Kasumi-1 (cell line): ENCODE data around the gene PYGB.

ENCODE experiments used
- DNase-seq, 2 experiments: peaks; one replicate each; lab custom pipeline; 2025; lab: John Stamatoyannopoulos, UW

The PYGB gene

DNA sequence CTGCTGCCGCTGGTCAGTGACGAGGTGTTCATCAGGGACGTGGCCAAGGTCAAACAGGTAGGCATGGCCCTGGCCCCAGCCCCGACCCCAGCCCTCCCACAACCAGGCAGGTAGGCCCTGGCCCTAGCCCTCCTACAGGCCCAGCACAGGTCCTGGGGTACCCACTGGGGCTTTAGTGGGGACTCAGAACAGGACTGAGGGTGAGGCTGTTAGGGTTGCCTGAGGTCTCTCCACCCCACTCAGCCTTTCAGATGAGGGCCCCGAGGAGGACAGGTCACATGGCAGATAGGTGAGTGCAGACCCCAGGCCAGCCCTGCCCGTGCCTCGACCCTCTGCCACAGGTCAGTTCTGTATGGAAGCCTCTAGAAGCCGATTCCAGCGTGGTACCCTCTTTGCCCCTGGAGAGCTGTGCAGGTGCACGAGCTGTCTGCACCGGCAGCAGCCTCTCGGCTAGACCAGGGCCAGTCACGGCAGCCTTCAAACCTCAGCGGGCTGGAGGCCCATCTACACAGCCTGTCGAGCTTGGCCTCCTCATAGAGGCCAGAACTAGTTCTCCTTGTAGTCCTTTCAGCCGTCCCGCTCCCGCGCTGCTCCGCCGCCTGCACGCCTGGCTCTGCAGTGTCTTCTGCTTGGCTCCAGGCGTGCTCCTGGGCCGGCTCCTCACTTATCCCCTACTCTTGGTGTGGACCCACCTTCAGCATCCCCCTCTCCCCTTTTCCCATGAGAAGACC is 35.5 kb downstream of the PYGB start:
- DNase-seq, result no peak

DNA sequence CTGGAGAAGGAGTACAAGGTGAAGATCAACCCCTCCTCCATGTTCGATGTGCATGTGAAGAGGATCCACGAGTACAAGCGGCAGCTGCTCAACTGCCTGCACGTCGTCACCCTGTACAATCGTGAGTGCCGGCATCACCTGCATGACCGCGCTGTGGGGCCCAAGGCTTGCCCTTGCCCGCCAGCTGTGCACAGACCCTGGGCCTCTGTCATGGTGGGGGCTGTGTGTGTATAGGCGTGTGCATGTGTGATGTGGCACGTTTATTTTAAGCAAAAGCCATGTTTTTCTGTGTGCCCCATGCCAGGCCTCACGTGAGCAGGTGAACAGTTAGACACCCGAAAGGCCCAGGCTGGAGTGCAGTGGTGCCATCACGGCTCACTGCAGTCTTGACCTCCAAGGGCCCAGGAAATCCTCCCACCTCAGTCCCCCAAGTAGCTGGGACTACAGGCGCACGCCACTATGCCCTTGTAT is 36.3 kb downstream of the PYGB start:
- no peak for DNase-seq

DNA sequence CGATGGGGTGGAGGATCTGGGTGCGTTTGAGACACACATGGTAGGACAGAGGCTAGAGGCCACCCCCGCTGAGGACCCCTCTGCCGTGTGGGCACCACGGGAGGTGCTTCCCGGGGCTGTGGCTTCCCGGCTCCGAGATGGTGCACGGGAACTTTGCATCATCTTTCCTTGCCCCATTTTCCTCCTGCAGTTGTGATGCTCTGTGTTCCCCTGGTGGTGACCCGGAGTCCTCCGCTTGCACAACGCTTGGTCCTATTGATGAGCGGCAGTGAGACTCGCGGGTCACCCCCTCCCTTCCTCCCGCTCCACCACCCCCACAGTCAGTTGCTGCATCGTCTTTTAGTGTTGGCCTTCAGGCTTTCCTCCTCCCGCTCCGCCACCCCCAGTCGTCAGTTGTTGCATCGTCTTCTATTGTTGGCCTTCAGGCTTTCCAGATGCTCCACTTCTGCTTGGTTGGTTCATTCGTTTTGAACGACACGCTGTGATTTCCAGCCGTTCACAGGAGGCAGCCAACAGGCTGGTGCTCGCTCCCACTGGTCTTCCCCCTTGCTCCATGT is 37.3 kb downstream of the PYGB start:
- no peak for DNase-seq

DNA sequence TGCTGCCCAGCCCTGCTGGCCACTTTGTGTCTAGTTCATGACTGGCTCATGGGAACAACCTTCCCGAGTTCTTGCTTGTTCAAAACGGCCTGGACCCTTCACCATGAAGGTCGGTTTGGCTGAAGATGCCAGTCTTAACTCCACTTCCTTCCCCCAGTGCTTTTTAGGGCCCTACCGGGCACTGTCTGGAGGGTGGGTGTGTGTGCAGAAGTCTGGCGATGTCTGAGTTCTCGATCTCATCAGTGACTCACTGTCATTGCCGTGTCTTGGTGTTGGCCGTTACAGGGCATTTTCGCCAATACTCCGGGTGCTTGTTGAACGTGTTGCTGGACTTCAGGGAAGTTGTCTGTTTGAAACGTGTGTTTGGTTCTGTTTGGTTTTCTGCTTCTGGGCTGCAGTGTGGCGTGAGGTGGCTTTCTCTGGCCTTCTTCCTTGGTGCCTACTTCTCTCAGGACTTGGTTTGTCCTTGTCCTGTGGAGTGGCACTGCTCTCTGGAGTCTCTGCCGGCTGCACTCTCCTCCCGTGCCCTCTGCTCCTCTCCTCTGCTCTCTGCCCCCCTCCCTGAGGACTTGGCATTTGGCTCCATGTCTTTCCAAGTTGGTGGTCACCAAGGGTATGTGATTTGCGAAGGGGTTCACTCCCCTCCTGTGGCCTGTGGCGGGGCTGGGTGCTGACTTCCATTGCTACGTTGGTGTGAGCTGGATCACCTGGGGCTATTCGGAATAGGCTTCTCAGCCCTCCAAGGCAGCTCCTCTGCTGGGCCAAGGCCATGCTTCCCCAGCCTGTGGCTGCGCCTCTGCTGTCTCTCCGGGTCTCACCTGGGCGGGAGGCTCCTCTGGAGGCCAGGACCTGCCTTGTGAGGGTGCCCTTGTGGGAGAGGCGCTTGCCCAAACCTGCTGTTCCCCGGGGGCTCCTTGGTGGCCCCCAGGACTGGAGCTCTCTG is 38.2 kb downstream of the PYGB start:
- no peak for DNase-seq

DNA sequence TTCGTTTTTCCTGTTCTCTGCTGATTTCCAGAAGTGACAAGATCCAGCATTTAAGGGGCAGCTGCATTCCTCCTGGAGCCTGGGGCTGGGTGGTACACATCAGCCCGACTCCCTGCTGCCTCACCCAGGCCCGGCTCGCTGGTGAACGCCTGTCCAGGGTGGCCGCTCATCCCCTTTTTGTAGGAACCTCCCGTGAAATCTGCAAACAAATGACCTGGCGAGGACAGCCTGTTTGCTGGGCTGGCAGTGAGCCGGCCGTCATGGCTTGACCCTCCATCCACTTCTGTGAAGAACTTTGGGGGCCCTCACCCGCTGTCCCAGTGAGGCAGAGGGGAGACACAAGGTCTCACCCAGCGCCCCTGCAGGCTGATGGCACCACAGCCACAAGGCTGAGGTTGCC is 39.0 kb downstream of the PYGB start:
- DNase-seq, result no peak

DNA sequence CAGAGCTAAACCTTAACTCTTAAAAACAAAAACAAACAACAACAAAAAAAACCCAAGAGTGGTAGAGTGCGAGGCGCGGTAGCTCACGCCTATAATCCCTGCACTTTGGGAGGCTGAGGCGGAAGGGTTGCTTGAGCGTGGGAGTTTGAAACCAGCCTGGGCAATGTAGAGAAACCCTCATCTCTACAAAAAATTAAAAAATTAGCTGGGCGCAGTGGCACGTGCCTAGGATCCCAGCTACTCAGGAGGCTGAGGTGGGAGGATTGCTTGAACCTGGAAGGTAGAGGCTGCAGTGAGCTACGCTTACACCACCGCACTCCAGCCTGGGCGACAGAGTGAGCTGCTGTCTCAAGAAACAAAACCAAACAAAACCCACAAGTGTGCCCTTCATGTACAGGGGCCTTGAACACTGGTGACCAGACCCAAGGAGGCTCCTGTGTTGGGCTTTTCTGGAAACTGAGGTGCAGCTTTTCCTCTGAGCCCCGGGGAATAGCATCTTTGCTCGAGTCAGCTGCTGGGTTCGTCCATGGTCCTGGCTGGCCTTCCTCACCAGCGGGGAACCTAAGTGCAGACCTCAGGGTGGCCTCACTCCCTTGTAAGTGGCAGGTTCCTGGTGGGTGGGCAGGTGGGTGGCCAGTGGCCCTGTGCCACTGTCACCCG is 39.9 kb downstream of the PYGB start:
- DNase-seq, result no peak

DNA sequence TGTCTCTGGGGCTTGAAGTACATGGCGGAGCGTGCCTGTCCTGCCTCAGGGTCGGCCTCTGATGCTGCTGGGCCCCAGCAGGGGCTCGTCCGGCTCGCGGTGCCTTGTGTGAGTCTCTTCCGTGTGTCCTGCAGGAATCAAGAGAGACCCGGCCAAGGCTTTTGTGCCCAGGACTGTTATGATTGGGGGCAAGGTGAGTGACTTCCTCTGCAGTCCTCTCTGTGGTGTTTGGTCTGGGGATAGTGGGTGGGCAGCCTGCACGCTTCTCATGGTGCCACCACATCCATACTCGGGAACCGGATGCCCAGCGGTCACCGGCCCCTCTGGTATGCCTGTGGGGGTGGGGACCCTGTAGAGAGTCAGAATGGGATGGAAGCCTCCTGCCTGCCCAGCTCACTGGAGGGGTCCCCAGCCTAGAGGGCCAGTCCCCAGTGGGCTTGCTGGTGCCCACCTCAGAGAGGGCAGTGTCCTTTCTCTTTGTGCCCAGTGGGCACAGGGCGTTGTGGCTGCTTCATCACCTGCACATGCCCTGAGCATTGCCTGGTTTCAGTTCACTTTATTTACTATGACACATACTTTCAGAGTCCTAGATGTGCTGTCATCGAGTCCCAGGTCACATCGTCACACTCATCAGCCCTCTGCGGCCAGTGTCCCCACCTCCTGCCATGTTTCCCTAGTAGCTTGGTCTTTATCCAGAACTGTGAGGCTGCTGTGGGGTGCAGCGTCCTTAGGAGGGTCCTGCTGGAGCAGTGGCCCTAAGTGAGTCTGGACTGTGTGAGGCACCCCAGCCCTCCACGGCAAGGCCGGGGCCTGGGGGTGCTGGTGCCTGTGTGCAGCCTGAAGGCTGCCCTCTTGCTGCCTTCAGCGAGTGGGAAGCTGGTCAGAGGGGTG is 40.7 kb downstream of the PYGB start:
- no peak for DNase-seq

DNA sequence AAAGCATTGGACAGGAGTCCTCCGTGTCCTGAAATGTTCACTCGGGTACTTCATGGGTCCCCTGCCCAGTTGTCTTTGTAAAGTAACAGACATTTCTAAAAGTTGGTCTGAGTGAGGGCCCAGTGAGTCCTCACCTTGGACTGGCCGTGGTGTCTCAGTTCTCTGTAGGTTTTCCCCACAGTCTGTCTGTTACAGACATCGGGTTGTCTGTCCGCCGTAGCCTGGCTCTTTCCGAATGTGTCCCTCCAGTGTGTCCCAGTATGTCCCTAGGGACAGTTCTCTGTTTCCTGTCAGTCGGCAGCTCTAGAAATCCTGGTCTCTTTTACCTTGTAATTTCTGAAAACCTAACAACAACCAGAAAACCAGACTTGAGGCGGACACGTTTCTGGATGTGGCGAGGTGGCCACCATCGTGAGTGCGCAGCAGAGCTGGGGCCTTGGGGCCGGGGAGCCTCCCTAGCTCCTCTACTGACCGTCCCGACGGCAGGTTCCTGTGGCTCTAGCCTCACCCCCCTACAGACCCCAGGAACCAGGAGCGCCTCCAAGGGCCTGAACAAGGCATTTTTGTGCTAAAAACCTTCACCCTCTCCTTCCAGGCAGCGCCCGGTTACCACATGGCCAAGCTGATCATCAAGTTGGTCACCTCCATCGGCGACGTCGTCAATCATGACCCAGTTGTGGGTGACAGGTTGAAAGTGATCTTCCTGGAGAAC is 42.2 kb downstream of the PYGB start:
- DNase-seq, result no peak

DNA sequence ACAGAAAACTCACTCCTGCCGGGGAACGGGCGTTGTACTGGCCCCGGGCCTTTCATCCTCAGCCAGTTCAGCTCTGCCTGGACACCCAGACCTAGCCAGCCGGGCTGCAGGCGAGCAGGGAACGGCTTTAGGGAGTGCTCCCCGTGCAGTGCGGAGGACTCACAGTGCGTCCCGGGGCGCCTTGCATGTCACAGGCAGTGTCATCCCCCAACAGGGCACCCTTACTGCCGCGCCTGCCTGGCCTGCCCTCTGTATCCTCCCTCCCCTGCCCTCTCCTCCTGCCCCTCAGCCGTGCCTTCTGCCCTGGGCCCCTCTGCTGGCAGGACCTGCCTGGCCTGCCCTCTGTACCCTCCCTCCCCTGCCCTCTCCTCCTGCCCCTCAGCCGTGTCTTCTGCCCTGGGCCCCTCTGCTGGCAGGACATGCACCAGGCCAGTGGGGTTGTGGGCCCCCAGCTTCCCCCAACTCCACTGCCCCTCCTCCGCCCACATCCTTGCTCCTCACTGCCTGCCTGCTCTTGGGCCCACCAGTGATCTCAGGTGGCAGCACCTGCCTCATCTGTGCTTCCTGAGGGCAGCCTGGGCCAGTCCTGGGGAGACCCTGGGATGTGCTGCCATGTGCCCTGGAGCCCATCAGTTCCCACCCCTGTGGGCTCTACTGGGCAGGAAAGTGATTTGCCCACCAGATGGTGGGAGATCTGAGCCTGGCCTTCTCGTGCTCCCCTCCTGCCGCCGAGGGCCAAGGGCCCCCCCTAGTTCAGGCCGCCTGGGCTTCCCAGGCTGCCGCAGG is 43.0 kb downstream of the PYGB start:
- no peak for DNase-seq

DNA sequence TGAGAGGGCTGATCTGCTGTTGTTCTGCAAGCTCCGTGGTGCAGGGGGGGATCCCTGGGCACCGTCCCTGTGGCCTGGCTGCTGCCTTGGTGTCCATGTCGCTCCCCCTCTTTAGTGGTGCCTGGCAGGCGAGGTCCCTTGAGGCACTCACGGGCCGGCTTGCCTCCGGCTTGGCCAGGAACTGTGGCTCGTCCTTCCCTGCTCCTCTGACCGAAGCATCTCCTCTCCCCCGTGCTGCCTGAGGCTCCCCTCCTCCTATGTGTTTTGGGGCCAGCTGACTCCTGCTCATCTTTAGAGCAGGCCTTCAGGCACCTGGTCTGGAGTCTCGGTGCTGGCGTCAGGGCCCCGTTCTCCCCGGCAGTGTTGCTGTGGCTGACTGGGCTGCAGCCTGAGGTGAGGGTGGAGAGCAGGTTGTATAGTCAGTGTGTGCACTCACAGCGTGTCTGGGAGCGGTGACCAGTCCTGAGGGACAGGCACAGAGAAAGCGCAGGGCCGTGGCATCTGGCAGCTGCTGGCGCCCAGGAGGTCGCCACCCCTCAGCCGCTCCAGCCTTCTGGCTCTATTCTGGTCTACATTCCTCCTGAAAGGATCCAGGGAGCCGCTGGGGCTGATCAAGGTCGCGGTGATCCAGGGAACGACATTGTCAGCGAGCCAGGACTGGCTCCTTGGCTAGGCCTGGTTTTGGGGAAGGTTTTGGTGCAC is 43.7 kb downstream of the PYGB start:
- DNase-seq, result no peak

DNA sequence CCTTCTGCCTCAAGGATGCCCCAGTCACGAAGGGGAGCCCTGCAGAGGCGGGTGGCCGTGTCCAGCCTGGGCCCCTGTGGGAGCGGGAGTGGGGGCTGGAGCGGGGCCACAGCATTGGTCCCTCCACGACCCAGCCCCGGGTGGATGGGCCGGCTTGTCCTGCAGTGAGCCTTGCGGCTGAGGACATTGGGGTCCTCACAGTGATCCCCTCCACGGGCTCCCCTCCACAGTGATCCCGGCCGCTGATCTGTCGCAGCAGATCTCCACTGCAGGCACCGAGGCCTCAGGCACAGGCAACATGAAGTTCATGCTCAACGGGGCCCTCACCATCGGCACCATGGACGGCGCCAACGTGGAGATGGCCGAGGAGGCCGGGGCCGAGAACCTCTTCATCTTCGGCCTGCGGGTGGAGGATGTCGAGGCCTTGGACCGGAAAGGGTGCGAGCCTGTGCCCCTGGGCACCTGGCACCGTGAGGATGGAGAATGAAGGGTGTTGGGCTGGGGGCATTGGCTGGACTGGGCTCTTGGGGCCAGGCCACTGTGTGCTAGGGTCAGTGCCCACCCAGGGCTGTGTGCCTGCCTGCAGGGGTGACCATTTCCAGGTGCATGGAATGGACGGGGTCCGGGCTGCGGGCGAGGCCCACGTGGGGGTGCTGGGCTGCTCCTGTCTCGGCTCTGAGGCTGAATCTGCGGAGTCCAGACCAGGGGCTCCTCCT is 44.4 kb downstream of the PYGB start:
- DNase-seq, result no peak

DNA sequence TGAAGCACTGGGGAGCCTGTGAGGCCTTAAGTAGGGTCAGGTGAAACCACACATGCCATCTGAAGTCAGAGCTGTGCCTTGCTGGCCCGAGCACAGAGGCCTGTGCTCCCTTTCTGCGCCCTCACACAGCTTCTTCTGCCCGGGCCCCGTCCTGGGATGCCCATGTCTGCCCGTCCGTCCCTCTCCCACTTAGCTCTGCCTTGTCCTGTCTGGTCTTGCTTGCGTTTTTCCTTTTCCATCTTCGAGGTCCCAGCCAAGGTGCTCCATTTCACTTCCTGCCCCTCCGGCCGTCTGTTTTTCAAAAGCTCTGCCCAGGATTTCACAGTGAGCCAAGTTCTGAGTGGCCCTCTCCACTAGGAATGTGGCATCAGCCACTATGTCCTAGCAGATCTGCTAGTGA is 45.6 kb downstream of the PYGB start:
- no peak for DNase-seq

DNA sequence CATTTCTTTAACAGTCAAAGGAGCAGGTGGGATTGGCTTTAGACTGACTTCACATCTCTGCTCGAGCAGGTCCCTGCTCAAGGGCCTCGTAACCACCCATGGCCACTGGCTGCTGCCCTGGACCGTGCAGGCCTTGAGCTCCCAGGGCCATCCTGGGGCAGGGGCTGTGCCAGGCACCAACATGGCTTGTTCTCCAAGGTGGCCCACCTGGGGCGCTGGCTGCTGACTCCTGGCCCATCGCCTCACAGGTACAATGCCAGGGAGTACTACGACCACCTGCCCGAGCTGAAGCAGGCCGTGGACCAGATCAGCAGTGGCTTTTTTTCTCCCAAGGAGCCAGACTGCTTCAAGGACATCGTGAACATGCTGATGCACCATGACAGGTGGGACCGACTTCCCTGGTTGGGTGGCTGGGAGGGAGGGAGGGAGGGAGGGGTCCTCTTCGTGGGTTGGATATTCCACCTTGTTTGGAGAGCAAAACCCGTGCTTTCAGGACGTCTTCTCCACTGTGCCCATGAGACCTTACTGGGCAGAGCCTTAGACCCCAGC is 46.1 kb downstream of the PYGB start:
- no peak for DNase-seq

DNA sequence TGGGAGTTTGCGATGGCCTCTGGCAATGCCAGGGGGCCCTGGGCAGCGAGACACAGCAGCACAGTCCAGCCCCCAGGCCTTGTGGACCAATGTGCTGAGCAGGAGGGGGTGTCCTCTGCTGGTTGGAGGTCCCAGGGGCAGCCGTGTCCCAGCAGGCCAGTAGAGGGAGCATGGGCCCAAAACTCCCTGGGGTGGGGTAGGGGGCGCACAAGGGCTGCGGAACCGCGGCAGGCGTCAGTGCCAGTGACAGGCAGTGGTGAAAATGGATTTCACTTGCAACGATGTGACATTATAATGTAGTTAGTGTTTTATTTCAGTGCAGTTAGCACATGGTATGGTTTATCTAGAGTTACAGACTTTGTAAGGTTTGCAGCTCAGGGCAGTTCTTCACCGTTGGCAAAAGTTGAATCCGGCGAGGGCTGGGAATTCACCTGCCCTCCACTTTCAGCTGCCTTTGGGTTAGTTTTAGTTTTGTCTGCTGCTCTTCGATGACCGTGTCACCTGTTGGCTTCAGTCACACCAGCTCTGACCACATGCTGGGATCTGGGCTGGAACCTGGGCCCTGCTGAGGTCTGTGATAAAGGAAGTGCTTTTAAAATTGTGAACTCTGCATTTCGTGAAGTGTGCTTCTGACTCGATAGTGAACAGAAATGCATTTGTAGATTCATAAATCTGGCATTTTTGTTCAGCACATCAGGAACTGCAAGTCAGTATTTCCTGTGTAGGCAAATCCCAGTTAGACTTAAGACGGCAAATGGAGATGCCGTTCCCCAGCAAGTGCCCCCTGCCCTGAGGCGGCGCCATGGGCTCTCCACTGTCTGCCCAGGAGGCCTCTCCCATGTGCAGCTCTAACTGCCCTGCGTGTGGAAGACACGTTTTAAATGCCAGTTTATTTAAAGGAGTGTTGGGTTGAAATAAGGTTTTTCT is 46.8 kb downstream of the PYGB start:
- peak; percentile 62 to 69 for DNase-seq

DNA sequence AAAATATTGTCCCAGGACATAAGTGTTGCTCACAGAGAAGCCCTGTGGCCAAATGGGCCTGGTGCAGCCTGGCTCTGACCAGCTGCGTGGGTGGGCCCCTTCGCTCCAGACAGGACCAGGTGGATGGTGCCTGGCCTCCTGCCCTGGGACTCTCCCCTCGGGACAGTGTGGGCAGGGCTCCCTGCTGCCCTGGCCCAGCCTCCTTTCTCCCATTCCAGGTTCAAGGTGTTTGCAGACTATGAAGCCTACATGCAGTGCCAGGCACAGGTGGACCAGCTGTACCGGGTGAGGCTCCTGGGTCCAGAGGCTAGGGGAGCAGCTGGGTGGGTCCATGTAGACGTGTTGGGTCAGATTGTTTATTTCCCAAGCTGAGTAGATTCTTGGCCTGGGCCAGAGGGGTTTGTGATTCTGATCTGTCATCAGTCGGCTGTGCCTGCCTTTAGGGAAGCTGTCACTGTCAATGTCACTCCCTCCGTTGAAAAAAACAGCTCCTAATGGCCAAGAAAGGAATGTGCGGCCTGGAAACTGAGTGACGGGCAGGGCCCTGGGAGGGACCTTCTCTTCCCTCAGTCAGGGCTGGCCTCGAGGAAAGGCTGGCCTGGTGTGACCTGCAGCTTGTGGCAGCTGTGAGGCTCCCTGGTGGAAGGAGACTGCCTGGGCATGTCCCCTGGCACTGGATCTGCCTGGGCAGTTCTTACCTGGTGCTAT is 47.7 kb downstream of the PYGB start:
- DNase-seq, result no peak
